Endodermal cell (in vitro differentiated cells): ENCODE results near the gene RIMS3. TPM values are rescaled to one million over a fixed set of nuclear protein-coding genes. Genes with fewer than 3 reads are reported as not detected.

ENCODE experiments used
- DNase-seq: peaks from one replicate; pipeline ENCODE4 v3.0.0-alpha.2; 2017
- H3K27ac ChIP-seq: 2 replicates; pipeline ENCODE4 v1.5.1; 2013; ENCODE audit warnings: mild to moderate bottlenecking, low read depth, low read length, moderate library complexity
- H3K27me3 ChIP-seq: 2 replicates; pipeline ENCODE4 v1.6.1; 2013; ENCODE audit warnings: mild to moderate bottlenecking, low read length, moderate library complexity; ENCODE audit not compliant: insufficient read depth, control insufficient read depth, poor library complexity, severe bottlenecking
- H3K36me3 ChIP-seq: 2 replicates; pipeline ENCODE4 v1.7.0; 2013; ENCODE audit warnings: mild to moderate bottlenecking, low read length, moderate library complexity; ENCODE audit not compliant: control insufficient read depth, insufficient read depth
- H3K4me1 ChIP-seq: one replicate; pipeline ENCODE4 v1.7.0; 2013; ENCODE audit warnings: low read length; ENCODE audit not compliant: control insufficient read depth, insufficient read depth
- H3K4me3 ChIP-seq: 2 replicates; pipeline ENCODE4 v1.5.1; 2013; ENCODE audit warnings: mild to moderate bottlenecking, low read length, moderate library complexity
- H3K9ac ChIP-seq: 2 replicates; pipeline ENCODE4 v1.6.1; 2013; ENCODE audit warnings: mild to moderate bottlenecking, low read length, moderate library complexity; ENCODE audit not compliant: poor library complexity, severe bottlenecking; ENCODE audit errors: extremely low read depth
- H3K9me3 ChIP-seq: 2 replicates; pipeline ENCODE4 v1.6.1; 2013; ENCODE audit warnings: mild to moderate bottlenecking, low read length, moderate library complexity; ENCODE audit not compliant: control insufficient read depth
- H3K27ac Mint-ChIP-seq: 2 replicates; pipeline ENCODE4 v1.8.0; 2020; ENCODE audit warnings: mixed read lengths
- H3K27me3 Mint-ChIP-seq: 2 replicates; pipeline ENCODE4 v1.8.0; 2021; ENCODE audit warnings: mild to moderate bottlenecking, mixed read lengths; ENCODE audit not compliant: insufficient read depth
- H3K36me3 Mint-ChIP-seq: 2 replicates; pipeline ENCODE4 v1.8.0; 2020; ENCODE audit warnings: low read depth, mixed read lengths
- H3K4me1 Mint-ChIP-seq: 2 replicates; pipeline ENCODE4 v1.8.0; 2020; ENCODE audit warnings: mixed read lengths
- H3K4me3 Mint-ChIP-seq: 2 replicates; pipeline ENCODE4 v1.8.0; 2020; ENCODE audit warnings: mild to moderate bottlenecking, moderate library complexity, mixed read lengths
- H3K9me3 Mint-ChIP-seq: 2 replicates; pipeline ENCODE4 v1.8.0; 2020; ENCODE audit warnings: mild to moderate bottlenecking, mixed read lengths
- WGBS, 2 experiments: methylation state at CpG; one replicate each; pipeline versions ENCODE4 v1.1.5 to v1.1.7; 2013; ENCODE audit warnings: missing lambda C conversion rate in 2 of 2, mixed read lengths in 1 of 2; ENCODE audit not compliant: insufficient coverage in 1 of 2, insufficient read length in 1 of 2; 5-methylcytosine and 5-hydroxymethylcytosine counted together
- total RNA-seq, 2 donors: library from RNA; stranded (reverse); fragmentation: NEBNext Ultra II Directional in 1 of 2; extraction: Animal tissue kit (Norgen Biotek cat#: 25700) in 1 of 2; gene quantifications; 2 replicates in 1 of 2; 3 replicates in 1 of 2; pipeline ENCODE4 v1.2.1, GENCODE V29; 2021
- TF ChIP-seq, protein P1 (sequence below): fragments of 200-600 bp; sonication (generic); conservative IDR thresholded peaks from 2 replicates; pipeline ENCODE4 v1.5.0; 2021; ENCODE audit warnings: antibody characterized with exemption, mild to moderate bottlenecking

RIMS3 gene
- total RNA-seq, 2 donors from 2014 or later: 8.0 to 12.0 TPM

DNA sequence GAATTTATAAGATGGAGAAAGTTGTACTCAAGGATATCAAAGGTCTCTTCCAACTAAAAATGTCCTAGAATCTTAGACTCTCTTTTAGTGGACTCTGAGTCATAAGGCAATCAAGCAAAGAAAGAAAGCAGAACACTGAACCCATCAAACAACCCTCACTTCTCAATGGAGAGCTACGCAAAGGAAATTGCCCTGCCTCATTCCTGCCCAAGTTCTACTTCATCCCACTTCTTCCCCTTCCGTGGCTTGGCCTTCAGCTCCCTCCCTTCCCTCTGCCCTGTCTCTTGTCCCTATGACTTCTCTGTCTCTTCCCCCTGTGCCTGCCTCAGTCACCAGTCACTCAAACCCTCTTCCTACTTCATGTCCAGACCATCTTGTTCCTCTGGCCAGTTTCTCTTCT, 58.5 kb downstream of the RIMS3 start:
- Mint-ChIP-seq H3K4me3 (no peak overlapping the region), H3K9me3 (no peaks in the 10 kb centered on the region), H3K36me3 (no peaks in the 10 kb centered on the region), H3K27ac (no peak overlapping the region), H3K4me1 (no peaks in the 10 kb centered on the region), H3K27me3 (peaks cover 3% of the 10 kb centered on the region)
- H3K27ac ChIP-seq: no peak overlapping the region
- no peaks in the 10 kb centered on the region for H3K9me3 ChIP-seq
- TF ChIP-seq, protein P1, sequence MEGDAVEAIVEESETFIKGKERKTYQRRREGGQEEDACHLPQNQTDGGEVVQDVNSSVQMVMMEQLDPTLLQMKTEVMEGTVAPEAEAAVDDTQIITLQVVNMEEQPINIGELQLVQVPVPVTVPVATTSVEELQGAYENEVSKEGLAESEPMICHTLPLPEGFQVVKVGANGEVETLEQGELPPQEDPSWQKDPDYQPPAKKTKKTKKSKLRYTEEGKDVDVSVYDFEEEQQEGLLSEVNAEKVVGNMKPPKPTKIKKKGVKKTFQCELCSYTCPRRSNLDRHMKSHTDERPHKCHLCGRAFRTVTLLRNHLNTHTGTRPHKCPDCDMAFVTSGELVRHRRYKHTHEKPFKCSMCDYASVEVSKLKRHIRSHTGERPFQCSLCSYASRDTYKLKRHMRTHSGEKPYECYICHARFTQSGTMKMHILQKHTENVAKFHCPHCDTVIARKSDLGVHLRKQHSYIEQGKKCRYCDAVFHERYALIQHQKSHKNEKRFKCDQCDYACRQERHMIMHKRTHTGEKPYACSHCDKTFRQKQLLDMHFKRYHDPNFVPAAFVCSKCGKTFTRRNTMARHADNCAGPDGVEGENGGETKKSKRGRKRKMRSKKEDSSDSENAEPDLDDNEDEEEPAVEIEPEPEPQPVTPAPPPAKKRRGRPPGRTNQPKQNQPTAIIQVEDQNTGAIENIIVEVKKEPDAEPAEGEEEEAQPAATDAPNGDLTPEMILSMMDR: no peak
- WGBS, 2 experiments: 78 to 100% methylated on average over 2 of the region's 2 CpGs
- no peak for DNase-seq
- no peaks in the 10 kb centered on the region for H3K27me3 ChIP-seq
- no peak overlapping the region for H3K4me3 ChIP-seq
- no peak overlapping the region for H3K9ac ChIP-seq
- no peaks in the 10 kb centered on the region for H3K36me3 ChIP-seq
- H3K4me1 ChIP-seq: no peaks in the 10 kb centered on the region

DNA sequence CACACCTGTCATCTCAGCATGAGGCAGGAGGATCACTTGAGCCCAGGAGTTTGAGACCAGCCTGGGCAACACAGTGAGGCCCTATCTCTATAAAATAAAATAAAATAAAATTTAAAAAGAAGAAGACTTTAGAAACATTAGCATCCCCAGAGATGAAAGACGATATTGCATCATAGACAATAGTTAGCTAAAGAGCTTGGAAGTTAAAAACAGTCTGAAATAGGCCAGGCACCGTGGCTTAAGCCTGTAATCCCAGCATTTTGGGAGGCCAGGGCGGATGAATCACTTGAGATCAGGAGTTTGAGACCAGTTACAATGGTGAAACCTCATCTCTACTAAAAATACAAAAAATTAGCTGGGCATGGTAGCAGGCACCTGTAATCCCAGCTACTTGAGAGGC, 59.3 kb downstream of the RIMS3 start:
- 71 to 78% methylated on average over 2 to 3 of the region's 3 CpGs for whole genome bisulfite sequencing, 2 experiments
- no peak overlapping the region for H3K9ac ChIP-seq
- Mint-ChIP-seq H3K4me1 (no peaks in the 10 kb centered on the region), H3K4me3 (no peak overlapping the region), H3K9me3 (no peaks in the 10 kb centered on the region), H3K36me3 (no peaks in the 10 kb centered on the region), H3K27ac (no peak overlapping the region), H3K27me3 (peaks cover 3% of the 10 kb centered on the region)
- DNase-seq: no peak
- H3K4me1 ChIP-seq: no peaks in the 10 kb centered on the region
- no peak overlapping the region for H3K27ac ChIP-seq
- TF ChIP-seq, protein P1: no peak
- no peaks in the 10 kb centered on the region for H3K9me3 ChIP-seq
- no peak overlapping the region for H3K4me3 ChIP-seq
- no peaks in the 10 kb centered on the region for H3K27me3 ChIP-seq
- no peaks in the 10 kb centered on the region for H3K36me3 ChIP-seq

DNA sequence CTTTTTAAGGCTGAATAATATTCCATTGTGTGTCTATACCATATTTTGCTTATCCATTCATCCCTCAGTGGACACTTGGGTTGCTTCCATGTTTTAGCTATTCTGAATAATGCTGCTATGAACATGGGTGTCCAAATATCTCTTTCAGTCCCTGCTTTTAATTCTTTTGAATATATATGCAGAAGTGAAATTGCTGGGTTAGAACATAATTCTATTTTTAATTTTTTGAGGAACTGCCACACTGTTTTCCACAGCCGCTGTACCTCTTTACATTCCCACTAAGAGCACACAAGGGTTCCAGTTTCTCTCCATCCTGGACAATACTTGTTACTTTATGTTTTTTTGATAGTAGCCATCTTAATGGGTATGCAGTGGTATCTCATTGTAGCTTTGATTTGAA, 65.6 kb downstream of the RIMS3 start:
- no peaks in the 10 kb centered on the region for H3K4me1 ChIP-seq
- Mint-ChIP-seq H3K4me3 (no peak overlapping the region), H3K9me3 (peaks cover 16% of the 10 kb centered on the region), H3K27ac (no peak overlapping the region), H3K36me3 (no peaks in the 10 kb centered on the region), H3K27me3 (peaks cover 4% of the 10 kb centered on the region), H3K4me1 (no peaks in the 10 kb centered on the region)
- no peaks in the 10 kb centered on the region for H3K36me3 ChIP-seq
- WGBS, 2 experiments: 80 to 100% methylated on average over 1 of the region's 1 CpG
- H3K9ac ChIP-seq: no peak overlapping the region
- H3K27ac ChIP-seq: no peak overlapping the region
- H3K27me3 ChIP-seq: no peaks in the 10 kb centered on the region
- H3K9me3 ChIP-seq: peaks cover 6% of the 10 kb centered on the region
- H3K4me3 ChIP-seq: no peak overlapping the region
- DNase-seq: no peak
- TF ChIP-seq, protein P1: no peak
